Esophagus muscularis mucosa (tissue), 3 donors: ENCODE results near the gene TRIM37.

Experiments
- POLR2A ChIP-seq: fragments of 450-650 bp; IDR thresholded peaks from one replicate; pipeline ENCODE4 v1.6.1; 2017; ENCODE audit warnings: antibody characterized with exemption, moderate library complexity, mild to moderate bottlenecking, low read depth
- POLR2AphosphoS5 ChIP-seq, 2 donors: sonication (generic); formaldehyde crosslinking; IDR thresholded peaks; one replicate each; pipeline ENCODE4 v1.6.1; 2017; ENCODE audit warnings: antibody characterized with exemption in 2 of 2
- TF ChIP-seq, protein P1 (sequence below), 3 experiments: fragments of 200-600 bp in 2 of 3; fragments of 450-650 bp in 1 of 3; sonication (generic) in 2 of 3; IDR thresholded peaks; one replicate each; pipeline ENCODE4 v1.5.1; 2017 to 2019; ENCODE audit warnings: antibody characterized with exemption in 3 of 3, mild to moderate bottlenecking in 2 of 3, moderate library complexity in 1 of 3

DNA sequence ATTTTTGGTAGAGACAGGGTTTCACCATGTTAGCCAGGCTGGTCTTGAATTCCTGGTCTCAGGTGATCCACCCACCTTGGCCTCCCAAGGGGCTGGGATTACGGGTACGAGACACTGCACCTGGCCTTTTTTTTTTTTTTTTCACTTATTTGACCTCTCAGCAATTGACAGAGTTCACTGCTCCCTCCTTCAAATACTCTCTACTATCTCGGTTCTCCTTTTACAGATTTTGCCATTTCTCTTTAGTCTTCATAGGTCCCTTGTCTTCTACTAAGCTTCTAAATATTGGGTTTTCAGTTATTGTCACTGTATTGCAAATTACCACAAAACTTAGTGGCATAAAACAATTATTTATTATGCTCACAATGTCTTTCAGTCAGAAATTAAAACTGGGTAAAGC, 159.3 kb downstream of the TRIM37 start:
- no peak for TF ChIP-seq POLR2A
- TF ChIP-seq, protein P1, sequence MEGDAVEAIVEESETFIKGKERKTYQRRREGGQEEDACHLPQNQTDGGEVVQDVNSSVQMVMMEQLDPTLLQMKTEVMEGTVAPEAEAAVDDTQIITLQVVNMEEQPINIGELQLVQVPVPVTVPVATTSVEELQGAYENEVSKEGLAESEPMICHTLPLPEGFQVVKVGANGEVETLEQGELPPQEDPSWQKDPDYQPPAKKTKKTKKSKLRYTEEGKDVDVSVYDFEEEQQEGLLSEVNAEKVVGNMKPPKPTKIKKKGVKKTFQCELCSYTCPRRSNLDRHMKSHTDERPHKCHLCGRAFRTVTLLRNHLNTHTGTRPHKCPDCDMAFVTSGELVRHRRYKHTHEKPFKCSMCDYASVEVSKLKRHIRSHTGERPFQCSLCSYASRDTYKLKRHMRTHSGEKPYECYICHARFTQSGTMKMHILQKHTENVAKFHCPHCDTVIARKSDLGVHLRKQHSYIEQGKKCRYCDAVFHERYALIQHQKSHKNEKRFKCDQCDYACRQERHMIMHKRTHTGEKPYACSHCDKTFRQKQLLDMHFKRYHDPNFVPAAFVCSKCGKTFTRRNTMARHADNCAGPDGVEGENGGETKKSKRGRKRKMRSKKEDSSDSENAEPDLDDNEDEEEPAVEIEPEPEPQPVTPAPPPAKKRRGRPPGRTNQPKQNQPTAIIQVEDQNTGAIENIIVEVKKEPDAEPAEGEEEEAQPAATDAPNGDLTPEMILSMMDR (IDR thresholded peaks at IDR 0.05): no peak
- no peak for TF ChIP-seq POLR2AphosphoS5 (IDR thresholded peaks at IDR 0.05)
